HG03575 (cell line): Measurements from ENCODE around the gene ARHGAP9.
"Not testable (repeated sequence)": the region's sequence is repeated elsewhere in the genome, so short reads cannot be mapped to it uniquely, and the experiment has no call there.

Source experiments
- ATAC-seq: cut with Tn5 transposase; IDR thresholded peaks from one replicate; pipeline ENCODE4 v1.9.1; 2021; ENCODE audit not compliant: unreplicated experiment, insufficient number of reproducible peaks, low FRiP score; ENCODE audit errors: extremely low read depth

Gene ARHGAP9

DNA sequence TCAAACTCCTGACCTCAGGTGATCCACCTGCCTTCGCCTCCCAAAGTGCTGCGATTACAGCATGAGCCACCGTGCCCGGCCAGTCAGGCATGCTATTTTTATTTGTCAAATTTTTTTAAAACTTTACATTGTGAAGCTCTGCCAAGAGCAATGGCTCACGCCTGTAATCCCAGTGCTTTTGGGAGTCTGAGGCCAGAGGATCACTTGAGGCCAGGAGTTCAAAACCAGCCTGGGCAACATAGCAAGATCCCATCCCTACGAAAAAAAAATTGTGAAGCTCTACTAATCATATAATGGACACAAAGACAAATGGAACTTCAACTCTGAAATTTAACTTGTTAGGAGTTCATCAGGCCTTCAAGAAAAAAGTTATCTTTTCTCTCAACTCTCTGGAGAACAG lies 50.7 kb downstream of the ARHGAP9 start:
- ATAC-seq = no peak

DNA sequence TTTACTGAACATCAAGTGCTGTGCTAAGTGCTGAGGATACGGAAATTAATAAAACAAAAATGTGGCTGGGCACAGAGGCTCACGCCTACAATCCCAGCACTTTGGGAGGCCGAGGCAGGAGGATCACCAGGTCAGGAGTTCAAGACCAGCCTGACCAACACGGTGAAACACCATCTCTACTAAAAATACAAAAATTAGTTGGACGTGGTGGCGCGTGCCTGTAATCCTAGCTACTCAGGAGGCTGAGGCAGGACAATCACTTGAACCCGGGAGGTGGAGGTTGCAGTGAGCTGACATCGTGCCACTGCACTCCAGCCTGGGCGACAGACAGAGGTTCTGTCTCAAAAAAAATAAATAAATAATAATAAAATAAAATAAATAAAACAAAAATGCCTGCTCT lies 52.7 kb downstream of the ARHGAP9 start:
- ATAC-seq = not testable (repeated sequence)
